Cardiac fibroblast (primary cell): ENCODE data around the gene LRRC37A.
"Not testable (repeated sequence)": the region's sequence is repeated elsewhere in the genome, so short reads cannot be mapped to it uniquely, and the experiment has no call there.

Experiments used
- DNase-seq, 2 donors: peaks; one replicate each; pipeline versions ENCODE4 v3.0.0 to v3.0.0-alpha.2; 2010; ENCODE audit warnings: low read depth in 2 of 2
- H3K4me3 ChIP-seq, 2 donors: replicated peaks in 1 of 2; 1 replicate in 1 of 2; 2 replicates in 1 of 2; pipeline ENCODE4 v1.5.1; 2011; ENCODE audit warnings: low read depth in 2 of 2, low read length in 2 of 2, mild to moderate bottlenecking in 2 of 2, moderate library complexity in 1 of 2
- TF ChIP-seq, protein P1 (sequence below): IDR thresholded peaks from one replicate; pipeline ENCODE4 v1.5.1; 2011; ENCODE audit warnings: low read depth, mild to moderate bottlenecking, low read length, inconsistent platforms

Gene LRRC37A

DNA sequence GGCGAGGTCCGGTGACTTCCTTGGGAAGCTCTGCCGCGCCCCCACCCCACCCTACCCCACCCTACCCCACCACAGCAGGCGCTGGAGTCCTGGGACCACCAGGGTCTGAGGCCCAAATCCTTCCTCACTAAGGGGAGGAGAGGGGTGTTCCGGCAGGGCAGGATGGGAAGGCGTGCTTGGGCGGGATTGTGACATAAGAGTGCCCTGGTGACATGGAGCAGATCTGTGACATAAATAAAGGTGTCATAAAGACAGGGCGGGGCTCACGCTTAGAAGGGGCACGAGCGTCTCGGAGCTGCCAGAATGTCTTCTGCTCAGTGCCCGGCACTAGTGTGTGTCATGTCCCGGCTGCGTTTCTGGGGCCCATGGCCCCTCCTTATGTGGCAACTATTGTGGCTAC lies at the start of gene LRRC37A:
LRRC37A (plus strand) TSS at position 301 of the 400 bp plus-strand sequence; CDS start at position 304, 3 bp downstream.
- not testable (repeated sequence) for H3K4me3 ChIP-seq, DNase-seq

- not testable (repeated sequence) for DNase-seq, H3K4me3 ChIP-seq
These were observed 45.8 kb upstream of the LRRC37A start for GRCh38 chr17:46249153-46249552.

DNA sequence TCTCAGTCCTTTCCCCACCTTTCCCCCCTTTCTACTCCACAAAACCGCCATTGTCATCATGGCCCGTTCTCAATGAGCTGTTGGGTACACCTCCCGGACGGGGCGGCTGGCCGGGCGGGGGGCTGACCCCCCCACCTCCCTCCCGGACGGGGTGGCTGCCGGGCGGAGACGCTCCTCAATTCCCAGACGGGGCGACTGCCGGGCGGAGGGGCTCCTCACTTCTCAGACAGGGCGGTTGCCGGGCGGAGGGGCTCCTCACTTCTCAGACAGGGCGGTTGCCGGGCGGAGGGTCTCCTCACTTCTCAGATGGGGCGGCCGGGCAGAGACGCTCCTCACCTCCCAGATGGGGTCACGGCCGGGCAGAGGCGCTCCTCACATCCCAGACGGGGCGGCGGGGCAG lies 42.1 kb upstream of the LRRC37A start:
- not testable (repeated sequence) for DNase-seq, H3K4me3 ChIP-seq

DNA sequence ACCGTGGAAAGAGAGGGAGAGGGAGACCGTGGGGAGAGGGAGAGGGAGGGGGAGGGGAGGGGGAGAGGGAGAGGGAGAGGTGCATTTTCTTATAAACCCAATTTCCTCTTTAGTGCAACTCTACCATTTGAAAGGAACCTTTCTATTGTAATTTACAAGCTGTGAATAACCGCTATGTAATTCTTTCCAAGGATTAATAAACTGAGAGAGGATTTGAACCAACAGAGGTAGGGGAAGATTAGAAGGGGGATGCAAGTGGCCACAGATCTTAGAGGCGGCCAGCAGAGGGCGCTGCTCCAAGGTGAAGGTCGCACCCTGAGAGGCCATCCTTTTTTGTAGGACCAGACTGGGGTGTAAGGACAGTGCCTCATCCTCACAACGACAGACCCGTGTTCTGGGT lies 41.2 kb upstream of the LRRC37A start:
- not testable (repeated sequence) for H3K4me3 ChIP-seq
- DNase-seq: peak; percentile 42 to 73
- TF ChIP-seq, protein P1, sequence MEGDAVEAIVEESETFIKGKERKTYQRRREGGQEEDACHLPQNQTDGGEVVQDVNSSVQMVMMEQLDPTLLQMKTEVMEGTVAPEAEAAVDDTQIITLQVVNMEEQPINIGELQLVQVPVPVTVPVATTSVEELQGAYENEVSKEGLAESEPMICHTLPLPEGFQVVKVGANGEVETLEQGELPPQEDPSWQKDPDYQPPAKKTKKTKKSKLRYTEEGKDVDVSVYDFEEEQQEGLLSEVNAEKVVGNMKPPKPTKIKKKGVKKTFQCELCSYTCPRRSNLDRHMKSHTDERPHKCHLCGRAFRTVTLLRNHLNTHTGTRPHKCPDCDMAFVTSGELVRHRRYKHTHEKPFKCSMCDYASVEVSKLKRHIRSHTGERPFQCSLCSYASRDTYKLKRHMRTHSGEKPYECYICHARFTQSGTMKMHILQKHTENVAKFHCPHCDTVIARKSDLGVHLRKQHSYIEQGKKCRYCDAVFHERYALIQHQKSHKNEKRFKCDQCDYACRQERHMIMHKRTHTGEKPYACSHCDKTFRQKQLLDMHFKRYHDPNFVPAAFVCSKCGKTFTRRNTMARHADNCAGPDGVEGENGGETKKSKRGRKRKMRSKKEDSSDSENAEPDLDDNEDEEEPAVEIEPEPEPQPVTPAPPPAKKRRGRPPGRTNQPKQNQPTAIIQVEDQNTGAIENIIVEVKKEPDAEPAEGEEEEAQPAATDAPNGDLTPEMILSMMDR: peak; percentile 70

DNA sequence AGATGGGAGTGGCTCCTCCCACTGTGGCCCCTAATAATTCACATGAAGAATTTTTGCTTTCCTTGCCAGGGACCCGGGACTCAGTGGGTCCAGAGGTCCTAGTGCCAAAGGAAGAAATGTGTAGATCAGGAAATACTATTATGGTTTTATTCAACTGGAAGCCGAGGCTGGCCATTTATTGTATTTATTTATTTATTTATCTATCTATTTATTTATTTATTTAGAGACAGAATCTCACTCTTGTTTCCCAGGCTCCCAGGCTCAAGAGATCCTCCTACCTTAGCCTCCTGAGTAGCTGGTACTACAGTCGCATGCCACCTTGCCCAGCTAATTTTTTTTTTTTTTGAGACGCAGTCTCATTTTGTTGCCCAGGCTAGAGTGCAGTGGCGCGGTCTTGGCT lies 40.7 kb upstream of the LRRC37A start:
- not testable (repeated sequence) for H3K4me3 ChIP-seq, DNase-seq

GRCh38 chr17:46256369-46256768 lies 38.6 kb upstream of the LRRC37A start:
- H3K4me3 ChIP-seq, DNase-seq: not testable (repeated sequence)

DNA sequence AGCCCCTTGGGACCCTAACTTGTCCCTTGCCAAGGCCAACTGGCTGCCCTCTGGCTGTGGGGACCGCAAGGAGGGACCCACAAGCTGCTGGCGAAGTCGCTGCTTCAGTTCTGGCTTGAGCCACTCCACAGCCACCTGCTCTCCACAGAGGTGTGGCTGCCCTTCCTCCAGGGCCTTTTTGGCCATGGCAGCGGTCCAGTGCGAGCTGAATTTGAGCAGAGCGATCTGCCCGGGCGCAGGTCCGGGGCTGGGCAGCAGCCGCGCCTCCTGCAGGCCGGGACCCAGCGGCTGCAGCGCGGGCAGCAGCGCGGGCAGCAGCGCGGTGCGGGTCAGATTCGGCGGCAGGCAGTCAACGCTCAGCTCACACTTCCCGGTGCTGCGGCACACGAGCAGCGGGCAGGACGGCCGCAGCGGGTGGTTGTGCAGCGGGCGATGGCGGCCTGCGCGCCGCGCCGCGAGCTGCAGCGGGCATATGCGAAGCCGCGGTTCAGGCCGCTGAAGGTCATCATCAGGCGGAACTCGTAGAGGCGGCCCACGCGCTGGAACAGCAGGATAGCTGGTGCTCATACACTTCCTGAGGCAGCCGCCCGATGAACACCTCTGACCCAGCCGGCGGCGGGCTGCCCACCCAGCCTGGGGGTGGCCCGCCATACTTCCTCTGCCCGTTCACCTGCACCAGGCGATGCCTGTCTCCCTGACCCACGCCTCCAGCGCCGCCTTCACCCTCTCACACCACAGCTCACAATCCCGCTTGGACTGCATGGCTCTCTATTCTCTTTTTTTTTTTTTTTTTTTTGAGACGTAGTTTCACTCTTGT lies 34.9 kb upstream of the LRRC37A start:
- H3K4me3 ChIP-seq: peak overlapping the region in 1 of 2 donors; percentile 32
- DNase-seq: peak in 1 of 2 donors; percentile 28

- no peak overlapping the region for H3K4me3 ChIP-seq
- DNase-seq: no peak
- TF ChIP-seq, protein P1: no peak
These were observed 32.7 kb upstream of the LRRC37A start for GRCh38 chr17:46262271-46262670.

GRCh38 chr17:46264456-46265198 lies 30.3 kb upstream of the LRRC37A start:
- H3K4me3 ChIP-seq: no peak overlapping the region
- TF ChIP-seq, protein P1: no peak
- DNase-seq: peak; percentile 83 to 86

GRCh38 chr17:46266063-46266655 lies 28.8 kb upstream of the LRRC37A start:
- peak; percentile 61 to 67 for DNase-seq

More at GRCh38 chr17:46266063-46266655, 28.8 kb upstream of the LRRC37A start:
- H3K4me3 ChIP-seq: peak overlapping the region; percentile 13 to 45
